ENCODE results near the gene GALNT4.

Gene GALNT4

GRCh38 chr12:89524541-89525304 lies at the start of gene GALNT4:
Gene GALNT4, minus strand, starts transcription at chr12:89524796. Its CDS starts 247 bp downstream, at chr12:89524549.
- DNase-seq, result peak; percentile 84 to 87

DNA sequence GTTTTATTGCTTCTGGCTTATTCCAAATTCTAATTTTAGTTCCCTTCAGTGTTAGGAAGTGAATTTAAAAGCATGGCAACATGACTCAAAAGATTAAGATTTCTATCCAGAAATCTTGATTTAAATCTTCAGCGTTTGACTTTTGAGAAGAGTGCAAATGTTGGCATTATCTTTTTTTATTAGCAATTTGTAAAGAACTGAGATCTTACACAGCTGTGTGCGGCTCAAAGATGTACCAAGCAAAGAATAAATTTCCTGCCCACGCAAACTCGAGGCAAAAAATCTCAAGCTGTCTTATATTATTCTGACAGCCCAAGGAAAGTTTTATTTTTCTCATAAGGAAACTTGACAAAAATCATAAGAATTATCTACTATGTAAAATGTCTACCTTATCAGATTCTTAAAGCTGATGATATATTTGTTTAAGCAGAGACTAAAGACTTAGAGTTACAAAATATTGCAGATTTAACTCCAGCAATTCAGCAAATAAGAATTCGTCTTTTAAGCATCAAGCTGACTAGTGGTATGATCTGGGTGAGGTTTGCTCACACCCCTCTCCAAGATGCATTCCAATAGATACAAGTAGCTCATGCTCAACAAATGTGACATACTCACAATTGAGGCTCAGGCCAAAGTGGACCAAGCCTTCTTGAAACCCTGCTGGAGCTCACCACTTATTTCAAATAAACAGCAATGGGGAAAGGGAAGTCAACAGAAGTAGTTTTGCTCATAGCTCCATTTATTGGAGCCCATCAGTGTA lies 48.6 kb upstream of the GALNT4 start:
- no peak for DNase-seq

DNA sequence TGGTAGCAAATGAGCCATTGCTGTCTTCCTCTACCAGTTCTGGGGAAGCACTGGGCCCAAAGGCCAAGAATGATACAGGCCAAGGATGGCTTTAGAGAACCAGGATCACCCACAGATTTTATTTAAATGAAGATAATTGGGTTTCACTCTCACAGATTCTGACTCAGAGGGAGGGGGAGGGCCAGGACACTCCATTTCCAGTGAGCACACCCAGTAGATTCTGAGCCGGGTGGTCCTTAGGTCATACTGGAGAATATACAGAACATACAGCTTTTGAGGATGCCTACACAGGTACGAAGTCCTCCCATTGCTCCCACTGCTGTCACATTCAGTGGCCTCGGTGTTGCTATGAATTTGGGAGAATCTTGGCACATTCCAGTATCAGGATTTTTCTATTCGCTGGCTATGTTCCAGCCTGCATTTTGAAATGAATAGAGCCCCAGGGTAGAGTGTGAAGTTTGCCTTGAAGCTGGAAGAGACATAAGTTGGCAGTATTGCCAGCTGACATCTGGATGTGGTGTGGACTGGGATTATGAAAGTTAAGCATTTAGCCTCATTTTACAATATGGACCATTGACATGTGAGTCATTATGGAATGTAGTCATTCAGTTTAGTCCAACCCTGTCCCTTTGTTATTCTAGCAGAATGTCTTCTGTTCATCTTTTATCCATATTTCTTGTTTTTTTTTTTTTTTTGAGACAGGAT lies 47.0 kb upstream of the GALNT4 start:
- DNase-seq, result no peak

DNA sequence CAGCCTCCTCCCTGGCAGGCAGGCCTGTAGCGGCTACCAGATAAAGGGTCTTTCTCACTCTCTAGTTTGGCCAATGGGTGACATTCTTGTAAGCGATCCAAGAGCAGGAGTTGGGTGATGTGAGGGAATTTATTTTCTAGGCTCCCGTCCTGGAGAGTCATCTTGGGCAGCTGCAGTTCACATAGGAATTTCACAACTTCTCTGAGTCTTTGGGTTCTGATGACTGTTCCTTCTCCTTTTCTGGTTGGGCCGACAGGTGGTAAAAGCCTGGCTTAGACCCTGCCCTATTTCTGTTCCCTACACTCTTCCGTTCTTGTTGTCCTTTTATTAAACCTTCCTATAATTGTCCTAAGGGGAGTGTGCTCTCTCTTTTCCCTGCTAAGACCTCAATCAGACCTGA lies 43.9 kb upstream of the GALNT4 start:
- no peak for DNase-seq

GRCh38 chr12:89567691-89568239 lies 43.2 kb upstream of the GALNT4 start:
- no peak for DNase-seq

GRCh38 chr12:89566615-89567014 lies 42.0 kb upstream of the GALNT4 start:
- DNase-seq, result no peak

GRCh38 chr12:89565002-89565401 lies 40.4 kb upstream of the GALNT4 start:
- no peak for DNase-seq

- DNase-seq, result no peak
Observed at GRCh38 chr12:89559753-89560152, 35.2 kb upstream of the GALNT4 start.

- DNase-seq, result no peak
Observed at GRCh38 chr12:89556976-89557375, 32.4 kb upstream of the GALNT4 start.

- DNase-seq, result no peak
Observed at GRCh38 chr12:89552376-89552775, 27.8 kb upstream of the GALNT4 start.

GRCh38 chr12:89551747-89552146 lies 27.2 kb upstream of the GALNT4 start:
- no peak for DNase-seq

DNA sequence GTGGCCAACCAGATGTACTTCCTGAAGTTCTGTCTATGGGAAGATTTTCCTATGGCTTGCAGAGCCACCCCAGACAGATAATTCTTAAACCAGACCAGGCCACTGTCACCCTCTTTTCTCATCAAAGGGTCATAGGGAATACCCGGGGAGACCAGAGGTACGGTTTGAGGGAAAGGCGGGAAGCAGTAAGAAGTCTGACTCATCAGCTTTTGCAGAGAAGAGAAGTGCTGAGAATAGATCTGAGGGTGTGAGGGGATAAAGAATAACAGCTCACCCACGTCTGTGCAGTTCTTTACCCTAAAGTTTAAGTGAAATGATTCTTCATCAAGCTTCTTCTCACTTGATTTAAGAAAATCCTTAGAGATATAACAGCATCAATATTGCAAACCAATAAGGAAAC lies 22.5 kb upstream of the GALNT4 start:
- no peak for DNase-seq

DNA sequence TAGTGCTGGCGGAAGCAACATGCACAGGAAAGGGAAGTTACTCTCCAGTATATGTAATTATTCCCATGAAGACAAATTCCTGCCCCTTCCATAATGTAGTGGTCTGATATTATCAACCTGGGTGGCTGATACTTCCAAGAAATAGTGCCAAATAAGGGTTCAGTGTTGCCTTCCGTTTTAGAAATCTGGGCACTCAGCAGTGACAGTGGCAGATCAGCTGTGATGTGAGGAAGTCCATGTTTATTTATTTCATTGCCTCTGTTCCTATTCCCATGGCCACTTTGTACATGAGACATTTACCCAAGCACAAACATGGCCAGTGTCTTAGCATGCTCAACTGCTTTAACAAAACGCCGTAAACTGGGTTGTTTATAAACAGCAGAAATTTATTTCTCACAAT lies 21.6 kb upstream of the GALNT4 start:
- no peak for DNase-seq

- no peak for DNase-seq
Observed at GRCh38 chr12:89544681-89545184, 20.1 kb upstream of the GALNT4 start.

- no peak for DNase-seq
Observed at GRCh38 chr12:89544022-89544421, 19.4 kb upstream of the GALNT4 start.

GRCh38 chr12:89542912-89543592 lies 18.5 kb upstream of the GALNT4 start:
- peak; percentile 65 to 71 for DNase-seq

- DNase-seq, result no peak
Observed at GRCh38 chr12:89542236-89542635, 17.6 kb upstream of the GALNT4 start.

DNA sequence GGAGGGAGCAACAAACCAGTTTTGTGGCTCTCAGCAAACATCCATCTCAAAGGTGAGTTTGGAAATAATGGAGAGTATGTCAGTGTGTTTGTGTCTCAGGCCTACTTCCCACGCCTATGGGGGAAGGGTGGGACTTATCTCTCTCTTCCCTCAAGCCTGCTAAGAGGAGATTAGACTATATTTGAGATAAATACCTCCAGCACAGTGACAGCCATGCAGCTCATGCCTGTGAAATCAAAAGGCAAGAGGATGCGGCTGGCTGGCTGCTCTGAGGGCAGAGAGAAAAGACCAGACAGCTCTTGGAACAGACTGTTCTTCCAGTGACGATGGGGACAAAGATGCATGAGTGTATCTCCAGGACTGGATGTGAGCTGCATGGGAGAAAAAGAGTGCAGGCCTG lies 16.0 kb upstream of the GALNT4 start:
- no peak for DNase-seq

DNA sequence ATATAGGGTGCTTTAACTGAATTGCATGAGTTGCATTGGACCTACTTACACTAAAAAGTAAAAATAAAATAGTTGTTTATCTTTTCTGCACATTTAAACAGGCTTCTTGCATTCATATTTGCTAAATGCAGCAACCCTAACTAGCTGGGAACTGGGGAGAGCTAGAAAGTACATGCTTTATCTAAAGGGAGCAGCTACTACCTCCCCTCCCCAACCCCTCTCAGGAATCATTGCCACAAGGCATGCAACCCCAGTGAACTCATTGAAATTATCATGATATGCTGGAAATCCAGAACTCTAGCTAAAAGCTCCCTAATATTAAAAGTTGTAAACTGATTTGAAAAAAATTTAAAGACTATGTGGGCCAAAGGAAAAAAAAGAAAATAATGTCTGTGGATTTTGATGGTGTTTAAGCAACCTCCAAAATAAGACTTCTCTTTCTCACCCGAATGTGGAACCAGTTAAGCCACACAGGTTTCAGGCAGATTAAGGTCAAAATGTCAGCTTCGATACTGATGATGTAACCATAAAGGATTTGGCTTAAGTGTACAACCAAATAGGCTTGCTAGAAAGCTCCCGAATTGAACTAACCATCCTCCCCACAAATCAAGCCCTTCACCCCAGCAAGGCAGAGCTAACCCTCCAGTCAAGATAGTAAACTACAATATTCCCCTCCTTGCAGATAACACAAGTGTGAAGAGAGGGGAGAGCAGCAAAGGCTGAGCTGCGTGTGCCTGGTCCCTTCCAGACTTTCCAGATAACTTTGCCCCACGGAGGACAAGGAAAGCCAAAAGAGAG lies 15.0 kb upstream of the GALNT4 start:
- DNase-seq, result no peak

- DNase-seq, result no peak
Observed at GRCh38 chr12:89538897-89539296, 14.3 kb upstream of the GALNT4 start.

DNA sequence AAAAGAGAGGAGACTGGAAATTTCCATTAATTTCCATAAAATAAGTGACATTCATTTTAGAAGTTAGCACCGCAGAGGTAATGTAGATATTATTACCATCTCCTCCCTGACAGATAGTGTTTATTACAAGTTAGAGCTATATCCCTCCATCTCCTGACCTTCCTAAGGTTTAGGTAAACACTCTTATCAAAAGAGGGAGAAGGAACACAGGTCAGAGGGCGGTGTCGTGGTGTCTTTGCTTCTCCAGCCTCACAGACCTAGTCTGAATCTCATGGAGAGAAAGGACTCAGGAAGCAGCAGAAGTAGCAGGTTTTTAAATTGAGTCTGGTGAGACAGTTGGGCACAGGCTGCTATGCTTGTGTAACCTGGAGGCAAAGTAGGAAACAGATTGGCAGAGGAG lies 12.8 kb upstream of the GALNT4 start:
- no peak for DNase-seq

DNA sequence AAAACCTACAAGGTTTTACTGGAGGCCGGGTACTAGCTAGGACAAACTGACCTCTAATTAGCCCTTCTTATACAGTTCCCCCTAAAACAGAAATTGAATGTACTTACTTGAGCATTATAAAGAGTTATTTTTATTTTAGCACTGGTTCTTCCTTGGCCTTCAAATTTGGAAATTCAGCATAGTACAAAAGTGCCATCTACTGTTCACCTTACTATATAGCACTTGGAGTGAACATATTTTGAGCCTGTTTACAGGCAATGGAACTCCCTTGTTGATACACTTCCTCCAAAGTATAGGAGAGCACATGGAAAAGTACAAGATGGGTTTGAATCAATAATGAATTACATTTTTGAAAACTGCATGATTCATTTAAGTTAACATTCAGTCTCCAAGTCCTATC lies 5.1 kb upstream of the GALNT4 start:
- no peak for DNase-seq
